ENCODE data around the gene GAB2.

GAB2 gene

GRCh38 chr11:78385205-78385604 lies 32.4 kb downstream of the GAB2 start:
- no peak overlapping the region for H3K27ac Mint-ChIP-seq
- H3K4me1 Mint-ChIP-seq: peaks cover 45% of the 10 kb centered on the region
- H3K27me3 Mint-ChIP-seq (ENCODE audit: low read depth): no peaks in the 10 kb centered on the region
- peaks cover 19% of the 10 kb centered on the region for H3K9me3 Mint-ChIP-seq
- TF ChIP-seq, protein P1, sequence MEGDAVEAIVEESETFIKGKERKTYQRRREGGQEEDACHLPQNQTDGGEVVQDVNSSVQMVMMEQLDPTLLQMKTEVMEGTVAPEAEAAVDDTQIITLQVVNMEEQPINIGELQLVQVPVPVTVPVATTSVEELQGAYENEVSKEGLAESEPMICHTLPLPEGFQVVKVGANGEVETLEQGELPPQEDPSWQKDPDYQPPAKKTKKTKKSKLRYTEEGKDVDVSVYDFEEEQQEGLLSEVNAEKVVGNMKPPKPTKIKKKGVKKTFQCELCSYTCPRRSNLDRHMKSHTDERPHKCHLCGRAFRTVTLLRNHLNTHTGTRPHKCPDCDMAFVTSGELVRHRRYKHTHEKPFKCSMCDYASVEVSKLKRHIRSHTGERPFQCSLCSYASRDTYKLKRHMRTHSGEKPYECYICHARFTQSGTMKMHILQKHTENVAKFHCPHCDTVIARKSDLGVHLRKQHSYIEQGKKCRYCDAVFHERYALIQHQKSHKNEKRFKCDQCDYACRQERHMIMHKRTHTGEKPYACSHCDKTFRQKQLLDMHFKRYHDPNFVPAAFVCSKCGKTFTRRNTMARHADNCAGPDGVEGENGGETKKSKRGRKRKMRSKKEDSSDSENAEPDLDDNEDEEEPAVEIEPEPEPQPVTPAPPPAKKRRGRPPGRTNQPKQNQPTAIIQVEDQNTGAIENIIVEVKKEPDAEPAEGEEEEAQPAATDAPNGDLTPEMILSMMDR (IDR thresholded peaks at IDR 0.05; ENCODE audit: unreplicated experiment in 3 of 3): no peak
- H3K4me3 Mint-ChIP-seq: no peak overlapping the region
- H3K36me3 Mint-ChIP-seq (ENCODE audit: low read depth): peaks cover 31% of the 10 kb centered on the region

DNA sequence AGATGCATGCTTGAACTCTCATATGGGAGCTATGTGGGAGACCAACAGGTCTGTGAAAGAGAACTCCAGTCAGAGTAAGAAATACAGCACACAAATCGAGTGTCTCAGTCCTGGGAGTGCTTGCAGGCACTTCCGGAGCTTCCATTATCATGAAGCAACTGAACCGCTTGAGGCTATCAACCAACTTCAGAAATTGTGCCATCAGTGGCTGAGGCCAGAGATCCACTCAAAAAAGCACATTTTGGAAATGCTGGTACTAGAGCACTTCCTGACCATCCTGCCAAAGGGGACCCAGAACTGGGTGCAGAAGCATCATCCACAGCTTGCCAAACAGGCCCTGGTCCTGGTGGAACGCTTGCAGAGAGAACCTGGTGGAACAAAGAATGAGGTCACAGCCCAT lies 33.4 kb downstream of the GAB2 start:
- TF ChIP-seq, protein P1 (IDR thresholded peaks at IDR 0.05; ENCODE audit: unreplicated experiment in 3 of 3): no peak
- H3K27ac Mint-ChIP-seq: no peak overlapping the region
- H3K27me3 Mint-ChIP-seq (ENCODE audit: low read depth): no peaks in the 10 kb centered on the region
- peaks cover 47% of the 10 kb centered on the region for H3K4me1 Mint-ChIP-seq
- no peak overlapping the region for H3K4me3 Mint-ChIP-seq
- H3K36me3 Mint-ChIP-seq (ENCODE audit: low read depth): peaks cover 31% of the 10 kb centered on the region
- peaks cover 19% of the 10 kb centered on the region for H3K9me3 Mint-ChIP-seq

GRCh38 chr11:78381865-78382264 lies 35.8 kb downstream of the GAB2 start:
- H3K4me1 Mint-ChIP-seq: peaks cover 42% of the 10 kb centered on the region
- peaks cover 19% of the 10 kb centered on the region for H3K9me3 Mint-ChIP-seq
- peaks cover 31% of the 10 kb centered on the region for H3K36me3 Mint-ChIP-seq (ENCODE audit: low read depth)
- H3K27me3 Mint-ChIP-seq (ENCODE audit: low read depth): no peaks in the 10 kb centered on the region
- peak overlapping the region in 1 of 3 experiments; percentile 14 for H3K4me3 Mint-ChIP-seq
- H3K27ac Mint-ChIP-seq: peak overlapping the region; percentile 40 to 87 (median 84)
- TF ChIP-seq, protein P1 (IDR thresholded peaks at IDR 0.05; ENCODE audit: unreplicated experiment in 3 of 3): no peak

DNA sequence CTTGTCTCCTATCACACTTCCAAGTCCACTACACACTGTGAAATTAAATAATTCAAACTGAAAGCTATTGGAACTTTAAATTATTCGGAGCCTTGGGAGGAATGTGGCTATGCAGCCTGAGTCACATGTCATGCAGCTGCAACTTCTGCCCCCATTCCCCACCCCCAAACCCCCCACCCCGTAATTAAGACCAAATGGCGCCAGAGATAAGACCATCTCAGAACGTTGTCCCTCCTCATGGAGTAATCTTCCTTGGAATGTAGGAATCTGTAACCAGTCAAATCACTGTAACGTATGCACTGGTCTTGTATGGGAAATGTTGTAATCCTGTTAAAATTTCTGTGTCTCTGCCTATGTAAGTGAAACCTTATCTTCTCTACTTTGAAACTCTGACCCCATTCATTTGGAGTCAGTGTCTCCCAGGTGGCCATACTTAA lies 37.0 kb downstream of the GAB2 start:
- Mint-ChIP-seq H3K4me1 (peaks cover 40% of the 10 kb centered on the region), H3K27ac (peak overlapping the region; percentile 40 to 87 (median 84)), H3K4me3 (peak overlapping the region in 1 of 3 experiments; percentile 23), H3K9me3 (peaks cover 17% of the 10 kb centered on the region), H3K36me3 (ENCODE audit: low read depth) (peaks cover 26% of the 10 kb centered on the region), H3K27me3 (ENCODE audit: low read depth) (no peaks in the 10 kb centered on the region)
- TF ChIP-seq, protein P1 (IDR thresholded peaks at IDR 0.05; ENCODE audit: unreplicated experiment in 3 of 3): no peak

DNA sequence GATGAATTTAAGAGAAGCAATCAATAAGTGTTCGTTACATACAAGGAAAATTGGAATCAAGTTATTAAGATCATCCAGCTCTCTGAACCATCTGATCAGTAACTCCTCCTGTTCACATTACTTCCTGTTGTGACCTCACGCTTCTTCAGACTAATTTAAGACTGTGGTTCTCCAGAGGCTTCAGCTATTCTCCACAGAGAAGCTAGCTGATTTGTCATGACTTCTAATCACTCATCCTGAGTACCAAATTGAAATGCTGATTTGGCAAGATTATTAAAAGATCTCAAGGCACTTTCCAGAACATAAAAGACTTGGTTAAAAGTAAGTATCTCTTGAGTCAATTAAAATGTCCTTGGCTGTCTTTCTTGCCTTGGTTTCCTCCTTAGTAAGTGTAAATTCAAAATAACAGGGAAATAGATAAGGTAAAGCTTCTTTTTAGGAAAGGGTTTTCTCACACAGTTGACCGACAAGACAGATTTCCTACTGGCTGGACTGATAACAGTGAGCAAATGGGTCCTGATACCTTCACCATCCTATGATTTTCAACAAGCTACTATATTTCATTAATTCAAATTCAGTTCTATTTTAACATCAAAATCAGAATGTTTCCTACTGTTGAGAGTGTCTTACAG lies 38.5 kb downstream of the GAB2 start:
- peaks cover 14% of the 10 kb centered on the region for H3K36me3 Mint-ChIP-seq (ENCODE audit: low read depth)
- H3K9me3 Mint-ChIP-seq: peaks cover 6% of the 10 kb centered on the region
- H3K27ac Mint-ChIP-seq: peak overlapping the region; percentile 5 to 44 (median 41)
- TF ChIP-seq, protein P1 (IDR thresholded peaks at IDR 0.05; ENCODE audit: unreplicated experiment in 3 of 3): no peak
- peaks cover 45% of the 10 kb centered on the region for H3K4me1 Mint-ChIP-seq
- no peaks in the 10 kb centered on the region for H3K27me3 Mint-ChIP-seq (ENCODE audit: low read depth)
- peak overlapping the region in 1 of 3 experiments; percentile 13 for H3K4me3 Mint-ChIP-seq

Data from nephron (organoid).